ENCODE results near the gene C2orf68. TPM values are rescaled to one million over a fixed set of nuclear protein-coding genes. Genes with fewer than 3 reads are reported as not detected.

Gene C2orf68
- total and polyA plus RNA-seq, 12 donors: 14.2 to 47.0 (median 33.7) TPM

DNA sequence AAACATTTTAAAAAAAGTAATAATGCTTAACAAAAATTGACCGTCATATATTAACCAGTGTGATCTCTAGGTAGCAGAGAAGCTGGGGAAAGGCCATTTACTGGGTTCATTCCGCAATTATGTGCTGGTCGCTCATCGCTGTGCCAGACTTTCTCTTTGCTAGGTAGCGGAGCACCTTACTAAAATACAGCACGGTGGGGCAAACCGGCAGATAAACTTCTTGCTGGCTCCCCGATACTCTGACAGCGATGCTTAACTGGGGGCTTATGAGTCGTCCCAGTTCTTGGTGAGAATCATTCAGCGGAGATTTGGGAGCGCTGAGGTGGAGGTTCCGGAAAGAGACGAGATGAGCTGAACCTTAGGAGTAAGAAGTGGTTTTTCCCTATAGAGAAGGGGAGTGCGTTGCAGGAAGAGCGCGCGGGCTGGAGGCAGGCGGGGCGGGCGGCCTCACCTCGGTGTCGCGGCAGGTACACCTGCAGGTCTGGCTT, 605 bp downstream of the C2orf68 start:
- TF ChIP-seq, protein P1, sequence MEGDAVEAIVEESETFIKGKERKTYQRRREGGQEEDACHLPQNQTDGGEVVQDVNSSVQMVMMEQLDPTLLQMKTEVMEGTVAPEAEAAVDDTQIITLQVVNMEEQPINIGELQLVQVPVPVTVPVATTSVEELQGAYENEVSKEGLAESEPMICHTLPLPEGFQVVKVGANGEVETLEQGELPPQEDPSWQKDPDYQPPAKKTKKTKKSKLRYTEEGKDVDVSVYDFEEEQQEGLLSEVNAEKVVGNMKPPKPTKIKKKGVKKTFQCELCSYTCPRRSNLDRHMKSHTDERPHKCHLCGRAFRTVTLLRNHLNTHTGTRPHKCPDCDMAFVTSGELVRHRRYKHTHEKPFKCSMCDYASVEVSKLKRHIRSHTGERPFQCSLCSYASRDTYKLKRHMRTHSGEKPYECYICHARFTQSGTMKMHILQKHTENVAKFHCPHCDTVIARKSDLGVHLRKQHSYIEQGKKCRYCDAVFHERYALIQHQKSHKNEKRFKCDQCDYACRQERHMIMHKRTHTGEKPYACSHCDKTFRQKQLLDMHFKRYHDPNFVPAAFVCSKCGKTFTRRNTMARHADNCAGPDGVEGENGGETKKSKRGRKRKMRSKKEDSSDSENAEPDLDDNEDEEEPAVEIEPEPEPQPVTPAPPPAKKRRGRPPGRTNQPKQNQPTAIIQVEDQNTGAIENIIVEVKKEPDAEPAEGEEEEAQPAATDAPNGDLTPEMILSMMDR (IDR thresholded peaks at IDR 0.05): no peak
- Histone ChIP-seq H3K27me3 (no peaks in the 10 kb centered on the region), H3K4me3 (peak overlapping the region; percentile 69 to 98 (median 88)), H3K9me3 (no peaks in the 10 kb centered on the region), H3K4me1 (peaks cover 5 to 66% (median 36%) of the 10 kb centered on the region in 9 donors), H3K27ac (peak overlapping the region; percentile 57 to 94 (median 90)), H3K36me3 (peaks cover 0 to 34% (median 0%) of the 10 kb centered on the region in 9 donors)
- ATAC-seq: peak in 2 of 8 donors; percentile 0
- intact Hi-C loops (cut with DNase I): loop anchor here in 2 of 10 donors (5.0 to 10.0 kb wide), 2 partner anchors 46 to 49 kb away; partner anchors contain the start of gene GGCX (in 2 of the 2)
- DNase-seq: no peak
- WGBS, 2 donors: 7 to 8% methylated on average over 24 of the region's 24 CpGs

DNA sequence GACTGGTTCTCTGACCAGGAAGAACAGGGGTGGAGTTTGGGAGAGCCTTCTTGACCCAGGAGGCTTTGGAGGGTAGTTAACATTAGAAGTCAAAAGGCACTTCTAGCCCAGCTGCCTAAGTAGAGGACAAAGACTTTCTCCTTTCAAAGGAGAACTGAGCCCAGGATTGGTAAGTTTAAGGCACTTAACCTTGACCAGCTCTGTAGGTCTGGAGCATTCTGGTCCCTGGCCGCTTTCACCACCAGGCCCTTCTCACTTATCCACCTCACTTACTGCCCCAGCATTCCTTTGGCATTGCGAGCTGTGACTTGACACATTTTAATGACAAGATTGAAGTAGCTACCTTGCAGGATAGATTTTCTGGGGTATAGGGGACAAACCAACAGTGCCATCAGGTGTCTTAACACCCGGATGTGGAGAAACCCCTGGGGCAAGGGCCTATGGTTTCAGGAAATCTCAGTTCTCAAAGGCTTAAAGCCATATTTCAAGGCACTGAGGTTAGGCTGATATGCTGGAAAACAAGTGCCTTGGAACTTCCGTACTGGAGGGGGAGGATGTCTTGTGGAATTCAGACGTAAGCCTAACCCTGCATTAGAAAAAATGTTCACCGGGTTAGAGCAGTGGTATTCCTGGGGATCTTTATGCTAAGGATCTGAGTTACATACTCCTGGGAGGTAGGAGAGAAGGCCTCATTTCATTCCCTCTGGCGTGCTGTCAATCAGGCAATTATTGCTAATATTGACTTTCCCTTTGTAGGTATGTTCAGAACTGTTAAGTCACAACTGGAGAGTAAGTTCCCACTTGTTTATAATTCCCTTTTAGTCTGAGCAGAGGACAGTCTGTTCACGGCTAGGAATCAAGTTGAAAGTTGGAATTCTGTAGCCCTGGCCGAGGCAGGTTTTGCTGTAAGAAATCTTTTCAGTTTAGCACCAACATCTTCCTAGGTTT, 4.3 kb downstream of the C2orf68 start:
- Histone ChIP-seq H3K27ac (peak overlapping the region; percentile 36 to 94 (median 80)), H3K4me3 (no peak overlapping the region), H3K9me3 (no peaks in the 10 kb centered on the region), H3K4me1 (peaks cover 6 to 89% (median 60%) of the 10 kb centered on the region in 9 donors), H3K27me3 (no peaks in the 10 kb centered on the region), H3K36me3 (peaks cover 0 to 42% (median 0%) of the 10 kb centered on the region in 9 donors)
- TF ChIP-seq, protein P1 (IDR thresholded peaks at IDR 0.05): no peak
- DNase-seq (no peak), ATAC-seq (no peak)
- intact Hi-C loops (cut with DNase I): no loop called here
- 58 to 63% methylated on average over 9 of the region's 9 CpGs for WGBS, 2 donors

GRCh38 chr2:85606116-85606455, 5.8 kb downstream of the C2orf68 start:
- Histone ChIP-seq H3K4me3 (no peak overlapping the region), H3K27ac (peak overlapping the region in 8 of 10 donors; percentile 30 to 94 (median 86)), H3K9me3 (no peaks in the 10 kb centered on the region), H3K27me3 (no peaks in the 10 kb centered on the region), H3K4me1 (peaks cover 6 to 90% (median 65%) of the 10 kb centered on the region in 9 donors), H3K36me3 (peaks cover 0 to 42% (median under 1%) of the 10 kb centered on the region in 9 donors)
- TF ChIP-seq, protein P1 (IDR thresholded peaks at IDR 0.05): no peak
- 78% methylated on average over 7 of the region's 7 CpGs for WGBS, 2 donors
- no peak for DNase-seq
- ATAC-seq: no peak
- intact Hi-C loops (cut with DNase I): no loop called here

DNA sequence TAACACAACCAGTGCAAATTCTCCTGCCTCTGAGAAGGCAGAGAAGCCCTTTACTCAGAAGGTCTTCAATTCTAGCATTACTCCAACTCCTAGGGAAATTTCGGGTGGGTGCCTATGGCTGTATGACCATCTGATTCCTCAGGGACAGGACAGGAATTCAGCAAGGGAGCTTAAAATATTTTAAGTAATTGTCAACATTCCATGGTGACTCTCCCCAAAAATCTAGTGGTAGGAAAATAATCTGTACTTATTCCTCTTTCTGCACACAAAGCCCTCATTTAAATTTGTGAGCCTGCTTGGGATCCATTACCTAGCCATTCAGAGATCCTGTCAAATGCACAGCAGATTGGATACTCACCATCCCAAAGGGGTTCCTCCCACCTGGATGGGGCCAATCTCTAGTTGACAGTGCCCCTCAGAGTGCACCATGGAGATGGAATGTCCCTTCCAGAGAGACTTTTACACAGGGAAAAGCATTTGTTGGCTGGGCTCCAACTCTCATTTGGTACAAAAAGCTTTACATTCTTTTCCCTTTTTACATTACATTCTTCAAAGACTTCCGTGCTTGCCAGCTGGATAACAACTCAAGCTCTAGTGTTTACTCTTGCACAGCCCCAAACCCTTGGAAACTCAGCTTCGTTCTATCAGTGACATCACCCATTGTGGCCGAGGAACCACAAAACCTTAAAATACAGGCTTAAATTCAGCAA, 6.3 kb downstream of the C2orf68 start:
- WGBS, 2 donors: 50 to 60% methylated on average over 4 of the region's 4 CpGs
- Histone ChIP-seq H3K27me3 (no peaks in the 10 kb centered on the region), H3K4me1 (peaks cover 6 to 87% (median 63%) of the 10 kb centered on the region in 9 donors), H3K27ac (peak overlapping the region in 8 of 10 donors; percentile 13 to 94 (median 86)), H3K4me3 (no peak overlapping the region), H3K9me3 (no peaks in the 10 kb centered on the region), H3K36me3 (peaks cover 0 to 46% (median 4%) of the 10 kb centered on the region in 9 donors)
- DNase-seq (no peak), ATAC-seq (no peak)
- intact Hi-C loops (cut with DNase I): no loop called here
- TF ChIP-seq, protein P1 (IDR thresholded peaks at IDR 0.05): no peak
